Fibroblast of the conjunctiva (primary cell): ENCODE measurements around the gene TMEM163.

ENCODE experiments used
- DNase-seq: peaks from one replicate; pipeline ENCODE4 v3.0.0-alpha.2; 2010; ENCODE audit warnings: low read depth

The TMEM163 gene

GRCh38 chr2:134455426-134455825 lies 263.4 kb downstream of the TMEM163 start:
- DNase-seq: no peak

- DNase-seq: no peak
Measured at GRCh38 chr2:134454931-134455330, 263.9 kb downstream of the TMEM163 start.

- no peak for DNase-seq
Measured at GRCh38 chr2:134454426-134454825, 264.4 kb downstream of the TMEM163 start.

- no peak for DNase-seq
Measured at GRCh38 chr2:134453973-134454372, 264.8 kb downstream of the TMEM163 start.

- DNase-seq: no peak
Measured at GRCh38 chr2:134453476-134453875, 265.3 kb downstream of the TMEM163 start.

GRCh38 chr2:134452042-134452733 lies 266.6 kb downstream of the TMEM163 start:
- DNase-seq: no peak

GRCh38 chr2:134451347-134451630 lies 267.5 kb downstream of the TMEM163 start:
- no peak for DNase-seq

GRCh38 chr2:134449751-134450513 lies 268.9 kb downstream of the TMEM163 start:
- no peak for DNase-seq

- DNase-seq: no peak
Measured at GRCh38 chr2:134449157-134449556, 269.6 kb downstream of the TMEM163 start.

- no peak for DNase-seq
Measured at GRCh38 chr2:134448650-134449049, 270.1 kb downstream of the TMEM163 start.

GRCh38 chr2:134447669-134448068 lies 271.1 kb downstream of the TMEM163 start:
- DNase-seq: no peak

GRCh38 chr2:134446383-134447017 lies 272.3 kb downstream of the TMEM163 start:
- DNase-seq: no peak

GRCh38 chr2:134445985-134446382 lies 272.8 kb downstream of the TMEM163 start:
- no peak for DNase-seq

- DNase-seq: no peak
Measured at GRCh38 chr2:134445116-134445515, 273.7 kb downstream of the TMEM163 start.

GRCh38 chr2:134443814-134444480 lies 274.9 kb downstream of the TMEM163 start:
- no peak for DNase-seq

GRCh38 chr2:134441153-134441863 lies 277.5 kb downstream of the TMEM163 start:
- DNase-seq: no peak

GRCh38 chr2:134440336-134440909 lies 278.4 kb downstream of the TMEM163 start:
- DNase-seq: no peak

- no peak for DNase-seq
Measured at GRCh38 chr2:134438371-134438770, 280.4 kb downstream of the TMEM163 start.

GRCh38 chr2:134436706-134437105 lies 282.1 kb downstream of the TMEM163 start:
- no peak for DNase-seq

- DNase-seq: no peak
Measured at GRCh38 chr2:134435936-134436335, 282.9 kb downstream of the TMEM163 start.

GRCh38 chr2:134435505-134435904 lies 283.3 kb downstream of the TMEM163 start:
- DNase-seq: no peak

GRCh38 chr2:134433979-134434378 lies 284.8 kb downstream of the TMEM163 start:
- DNase-seq: no peak
